Fibroblast of skin of left biceps (primary cell): ENCODE results near the gene GPR34.
"Not testable (repeated sequence)": the region's sequence is repeated elsewhere in the genome, so short reads cannot be mapped to it uniquely, and the experiment has no call there.

Experiments used
- DNase-seq, 2 experiments: peaks; one replicate each; pipeline ENCODE4 v3.0.0-alpha.2; 2013; ENCODE audit warnings: low read depth in 2 of 2

The GPR34 gene

DNA sequence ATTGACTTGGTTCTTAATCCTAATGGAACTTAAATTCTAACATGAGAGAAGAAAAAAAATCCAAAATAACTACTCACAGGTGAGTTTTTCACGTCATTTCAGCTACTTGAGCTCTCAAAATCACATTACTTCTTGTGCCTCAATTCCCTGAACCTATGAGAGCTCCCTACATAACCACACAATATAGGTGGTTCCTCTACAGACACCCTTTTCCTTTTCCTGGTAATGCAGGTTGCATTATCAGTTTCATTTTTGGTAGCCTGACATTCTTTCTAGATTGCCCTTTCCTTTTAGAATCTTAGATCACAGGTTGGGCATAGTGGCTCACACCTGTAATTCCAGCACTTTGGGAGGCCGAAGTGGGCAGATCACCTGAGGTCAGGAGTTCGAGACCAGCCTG, 4.3 kb downstream of the GPR34 start:
- DNase-seq: no peak

DNA sequence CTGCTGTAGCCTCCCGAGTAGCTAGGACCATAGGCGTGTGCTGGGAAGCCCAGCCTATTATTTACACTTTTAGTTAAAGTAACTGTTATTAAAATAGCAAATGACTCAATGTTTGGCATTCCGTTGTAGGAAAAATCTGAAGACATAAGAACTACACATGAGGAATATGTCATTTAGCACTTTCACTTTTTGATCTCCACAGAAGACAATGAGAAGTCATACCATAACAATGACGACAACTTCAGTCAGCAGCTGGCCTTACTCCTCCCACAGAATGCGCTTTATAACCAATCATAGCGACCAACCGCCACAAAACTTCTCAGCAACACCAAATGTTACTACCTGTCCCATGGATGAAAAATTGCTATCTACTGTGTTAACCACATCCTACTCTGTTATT, 6.7 kb downstream of the GPR34 start:
- peak in 1 of 2 experiments; percentile 6 for DNase-seq

DNA sequence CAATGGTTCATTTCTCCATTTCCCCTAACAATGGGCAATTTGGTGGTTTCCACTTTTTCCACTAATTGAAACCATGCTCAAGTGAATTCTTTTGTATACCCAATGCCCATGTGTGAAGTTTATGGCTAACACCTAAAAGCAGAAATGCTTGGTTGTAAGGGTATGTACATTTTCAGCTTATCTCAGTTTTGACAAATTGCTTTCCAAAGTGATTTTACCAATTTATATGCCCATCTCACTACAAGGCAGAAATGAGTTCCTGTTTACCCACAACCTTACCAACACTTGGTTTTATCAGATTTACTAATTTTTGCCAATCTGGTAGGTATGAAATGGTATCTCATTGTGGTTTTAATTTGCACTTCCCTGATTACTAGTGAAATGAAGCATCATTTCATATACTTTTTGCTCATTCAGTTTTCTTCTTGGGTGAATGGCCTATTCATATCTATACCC, 14.8 kb downstream of the GPR34 start:
- DNase-seq: no peak

- no peak for DNase-seq
These were observed 16.3 kb downstream of the GPR34 start for GRCh38 chrX:41705042-41705441.

GRCh38 chrX:41705680-41706374, 17.1 kb downstream of the GPR34 start:
- DNase-seq: no peak

DNA sequence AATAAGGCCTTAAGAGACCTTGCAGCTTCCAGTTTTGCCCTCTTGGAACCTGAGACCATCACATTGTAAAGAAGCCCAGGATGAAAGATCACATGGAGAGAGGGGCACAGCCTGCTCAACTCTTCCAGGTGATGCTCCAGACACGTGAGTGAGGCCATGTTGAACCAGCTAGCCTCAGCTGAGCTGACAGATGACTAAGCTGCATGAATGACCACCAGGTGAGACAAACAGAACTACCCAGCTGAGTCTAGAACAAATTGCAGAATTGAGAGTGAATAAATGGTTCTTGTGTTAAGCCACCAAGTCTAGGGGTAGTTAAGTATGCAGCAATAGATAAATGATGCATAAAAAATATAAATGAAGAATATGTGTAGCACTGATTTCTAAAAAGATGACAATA, 18.4 kb downstream of the GPR34 start:
- no peak for DNase-seq

DNA sequence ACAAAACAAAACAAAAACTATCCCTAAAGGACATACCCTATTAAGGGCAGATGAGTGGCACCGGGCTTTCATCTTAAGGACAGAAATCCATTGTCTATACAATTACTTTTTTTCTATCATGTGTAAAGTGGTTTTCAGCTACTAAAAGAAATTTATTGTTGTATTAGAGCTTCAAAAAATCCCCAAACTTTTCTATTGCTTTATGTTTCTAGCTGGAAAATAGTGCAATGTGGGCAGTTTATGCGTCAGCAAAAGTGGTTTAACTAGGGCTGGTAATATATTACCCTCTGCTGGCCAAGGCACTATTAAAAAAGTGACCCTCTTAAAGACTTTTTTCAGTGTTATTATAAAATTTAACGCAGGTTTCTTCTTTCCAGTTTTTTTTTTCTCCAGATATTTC, 19.7 kb downstream of the GPR34 start:
- DNase-seq: no peak

- DNase-seq: no peak
These were observed 22.4 kb downstream of the GPR34 start for GRCh38 chrX:41711021-41711667.

DNA sequence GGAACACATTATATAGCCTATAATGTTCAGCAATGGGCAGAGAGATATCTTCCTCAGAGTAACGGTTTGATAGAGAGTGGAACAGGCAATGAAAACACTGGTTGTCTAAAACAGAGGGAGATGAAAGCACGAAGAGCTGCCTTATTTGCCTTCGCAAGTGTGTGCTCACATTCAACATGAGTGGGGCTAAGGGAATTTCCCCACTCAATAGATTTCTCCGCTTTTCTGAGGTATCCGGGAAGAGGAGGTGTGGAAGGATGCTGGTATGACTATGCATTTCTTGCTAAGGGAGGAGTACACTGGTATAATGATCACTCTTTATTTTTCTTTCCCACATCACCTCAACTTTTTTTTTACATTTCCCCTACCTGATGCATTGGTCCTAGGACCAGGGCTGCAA, 27.4 kb downstream of the GPR34 start:
- no peak for DNase-seq

DNA sequence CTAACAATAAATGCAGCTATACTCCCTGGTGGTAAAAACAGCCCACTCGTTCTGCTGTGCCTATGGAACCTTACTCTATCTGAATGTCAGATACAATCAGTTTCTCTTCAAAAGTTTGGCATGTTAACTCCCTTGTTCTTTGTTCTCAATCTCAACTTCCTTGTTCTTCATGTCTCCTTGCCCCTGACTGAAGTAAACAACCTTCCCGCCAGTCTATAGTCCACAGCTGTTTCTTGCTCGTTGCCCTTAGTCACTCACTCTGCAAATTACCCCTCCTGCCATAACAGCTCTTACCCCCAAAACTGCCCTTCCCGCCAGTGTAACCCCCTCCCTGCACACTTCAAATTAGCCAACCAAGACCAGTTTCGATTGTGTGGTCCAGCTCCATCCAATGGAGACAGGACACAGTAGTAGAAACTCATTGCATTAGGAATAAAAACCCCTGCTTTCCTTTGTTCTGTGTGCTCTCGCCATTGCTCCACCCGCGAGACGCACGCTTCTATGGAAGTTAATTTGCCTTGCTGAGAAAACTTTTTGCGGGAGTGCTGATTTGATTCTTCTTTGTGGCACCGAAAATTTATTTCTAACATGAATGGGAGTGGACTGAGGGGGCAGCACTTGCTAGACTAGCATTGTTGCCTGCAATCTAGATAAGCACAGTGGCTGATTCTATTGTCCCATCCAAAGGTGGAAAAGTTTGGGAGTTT, 28.1 kb downstream of the GPR34 start:
- no peak for DNase-seq

DNA sequence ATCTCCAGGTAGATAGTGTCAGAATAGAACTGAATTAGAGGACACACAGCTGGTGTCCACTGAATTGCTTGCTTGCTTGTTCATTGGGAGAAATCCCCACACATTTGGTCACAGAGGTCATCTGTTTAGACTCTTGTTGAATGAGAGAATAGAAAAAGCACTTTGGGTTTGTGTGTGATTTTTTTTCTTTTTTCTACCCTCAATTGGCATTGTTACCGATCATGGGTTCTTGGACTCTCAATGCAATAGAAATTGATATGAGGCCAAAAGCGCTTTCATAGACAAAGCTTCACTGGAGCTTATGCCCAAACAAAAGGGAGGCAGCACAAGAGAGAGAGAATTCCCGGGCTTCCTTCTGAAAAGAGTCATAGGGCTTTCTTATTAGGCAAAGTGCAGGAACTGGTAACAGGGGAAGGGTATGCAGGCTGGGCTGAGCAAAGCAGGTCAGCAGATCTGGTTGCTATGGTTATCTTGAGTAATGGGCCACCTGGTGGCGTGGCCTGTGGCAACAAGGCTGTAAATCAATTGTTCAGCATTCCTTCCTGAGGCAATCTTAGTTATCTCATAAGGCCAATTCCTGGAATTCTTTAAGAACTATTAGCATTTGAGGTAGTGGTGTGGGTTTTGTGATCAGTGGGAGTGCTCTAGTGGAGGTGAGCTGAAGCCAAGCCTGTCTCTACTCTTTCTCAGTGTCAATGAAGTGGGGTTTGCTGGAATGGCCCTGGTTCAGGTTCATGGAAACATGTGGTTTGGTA, 29.9 kb downstream of the GPR34 start:
- DNase-seq: no peak

DNA sequence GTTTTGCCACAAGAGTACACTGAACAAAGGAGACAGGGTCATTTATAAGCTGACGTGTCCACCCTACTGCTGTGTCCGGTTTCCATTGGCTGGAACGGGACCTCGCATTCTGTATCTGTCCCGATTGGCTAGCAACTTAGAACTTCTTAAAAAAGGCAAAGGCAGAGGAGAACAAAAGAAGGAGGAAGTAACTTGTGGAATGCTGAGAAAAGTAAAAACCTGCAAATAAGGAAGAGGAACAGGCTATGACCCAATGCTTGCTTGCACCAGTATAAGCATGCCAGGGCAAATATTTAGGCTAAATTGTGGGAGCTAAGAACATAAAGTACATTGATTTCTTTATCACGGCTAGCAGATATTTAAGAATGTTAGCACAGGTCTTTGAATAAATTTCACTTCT, 30.8 kb downstream of the GPR34 start:
- DNase-seq: not testable (repeated sequence)

GRCh38 chrX:41720125-41720779, 31.5 kb downstream of the GPR34 start:
- DNase-seq: no peak

DNA sequence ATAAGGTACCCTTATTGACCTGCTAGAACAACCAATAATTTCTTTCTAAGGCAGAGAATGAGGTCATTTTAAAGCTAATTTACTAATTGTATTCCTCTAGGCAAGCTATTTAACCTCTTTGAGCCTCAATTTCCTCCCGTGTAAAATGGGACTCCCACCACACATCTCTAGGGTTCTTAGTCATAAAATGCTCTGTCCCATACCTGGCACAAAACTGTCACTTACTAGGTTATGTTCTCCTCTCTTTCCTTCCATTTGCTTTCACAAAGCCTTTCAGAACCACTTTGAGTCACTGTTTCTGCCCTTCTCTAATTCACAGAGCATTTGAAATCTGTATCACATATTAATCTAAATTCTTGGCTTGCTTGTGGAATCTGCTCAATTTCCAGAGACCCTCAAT, 32.8 kb downstream of the GPR34 start:
- no peak for DNase-seq

GRCh38 chrX:41722214-41722613, 33.4 kb downstream of the GPR34 start:
- no peak for DNase-seq

- no peak for DNase-seq
These were observed 34.2 kb downstream of the GPR34 start for GRCh38 chrX:41722816-41723618.

DNA sequence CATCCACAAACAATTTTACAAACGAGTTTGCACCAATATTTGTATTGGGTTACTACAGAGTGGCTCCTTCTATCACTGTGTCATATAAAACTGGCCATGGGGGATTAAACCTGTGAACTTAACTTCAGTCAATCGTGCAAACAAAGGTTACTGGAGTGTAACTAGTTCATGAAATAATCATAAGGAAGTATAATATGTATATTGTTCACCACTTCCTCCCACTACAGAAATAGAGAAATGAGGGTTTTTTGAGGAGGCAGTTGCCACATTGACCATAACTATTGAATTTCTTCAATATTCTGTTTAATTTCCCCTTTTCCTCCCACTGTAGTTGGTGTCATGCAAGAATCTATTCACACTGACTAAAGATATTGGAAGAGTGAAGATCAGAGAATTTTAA, 35.1 kb downstream of the GPR34 start, which contains the start of gene GPR82:
GPR82 (plus strand) TSS at position 356 of the 400 bp plus-strand sequence. CDS start 2,846 bp downstream, outside the sequence.
- DNase-seq: no peak

GRCh38 chrX:41728125-41728524, 39.4 kb downstream of the GPR34 start:
- no peak for DNase-seq

DNA sequence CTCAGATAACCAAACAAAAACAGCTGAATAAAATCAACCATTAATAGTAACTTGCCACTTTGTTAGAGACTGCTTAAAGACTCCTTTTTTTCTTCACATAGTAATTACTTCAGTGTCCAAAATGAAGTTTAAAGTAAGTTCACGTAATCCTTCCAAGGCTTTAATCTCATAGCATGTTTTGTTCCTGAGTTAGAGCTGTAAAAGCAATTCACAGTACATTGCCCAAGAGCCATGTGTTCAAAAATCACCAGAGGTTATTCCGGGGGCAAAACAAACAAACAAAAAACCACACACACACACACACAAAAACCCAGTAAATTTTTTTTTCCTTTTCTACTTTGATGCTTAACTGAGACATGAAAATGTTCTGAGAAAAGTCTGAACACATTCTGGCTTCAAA, 41.3 kb downstream of the GPR34 start:
- no peak for DNase-seq

DNA sequence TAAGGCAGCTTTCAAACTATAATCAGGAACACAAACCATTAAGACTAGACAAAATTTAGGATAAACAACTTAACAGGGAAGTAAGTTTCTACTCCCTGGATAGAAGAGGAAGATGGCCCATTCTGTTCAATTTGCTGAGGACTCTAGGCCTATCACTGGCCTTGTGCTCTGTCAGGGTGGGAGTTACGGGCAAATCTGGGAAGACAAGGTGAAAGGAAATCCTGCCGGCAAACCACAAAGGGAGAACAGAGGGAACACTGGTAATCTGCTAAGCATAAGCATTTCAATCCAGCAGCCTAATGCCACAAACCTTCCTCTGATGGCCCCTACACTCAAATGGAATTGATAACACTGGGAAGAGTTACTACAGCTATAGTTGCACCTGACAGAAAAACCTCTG, 43.5 kb downstream of the GPR34 start:
- DNase-seq: no peak

GRCh38 chrX:41733939-41734338, 45.2 kb downstream of the GPR34 start:
- no peak for DNase-seq
